Left renal cortex interstitium (tissue), 4 donors: ENCODE results near the gene MISP3. TPM values are rescaled to one million over a fixed set of nuclear protein-coding genes. Genes with fewer than 3 reads are reported as not detected.

Experiments used
- DNase-seq, 4 donors: peaks; one replicate each; pipeline ENCODE4 v3.0.0-alpha.2; 2013; ENCODE audit warnings: low read depth in 4 of 4, low spot score in 2 of 4, missing footprints in 1 of 4
- polyA plus RNA-seq, 4 donors: library from polyadenylated mRNA; unstranded; fragments of 120-200 nt; gene quantifications; one replicate each; pipeline ENCODE4 v1.2.1, GENCODE V29; 2013; ENCODE audit not compliant: insufficient read length in 4 of 4

MISP3 gene
- polyA plus RNA-seq, 4 donors = 6.2 to 10.1 (median 8.0) TPM

- DNase-seq = no peak
These were observed 19.6 kb upstream of the MISP3 start for GRCh38 chr19:14053032-14053431.

- no peak for DNase-seq
These were observed 19.1 kb upstream of the MISP3 start for GRCh38 chr19:14053500-14053899.

- no peak for DNase-seq
These were observed 18.5 kb upstream of the MISP3 start for GRCh38 chr19:14054099-14054498.

GRCh38 chr19:14054721-14055120, 17.9 kb upstream of the MISP3 start:
- no peak for DNase-seq

GRCh38 chr19:14055396-14055795, 17.2 kb upstream of the MISP3 start:
- DNase-seq = no peak

- no peak for DNase-seq
These were observed 16.4 kb upstream of the MISP3 start for GRCh38 chr19:14056069-14056666.

GRCh38 chr19:14056741-14057356, 15.7 kb upstream of the MISP3 start:
- no peak for DNase-seq

GRCh38 chr19:14058182-14059092, 14.1 kb upstream of the MISP3 start:
- DNase-seq = no peak

- DNase-seq = no peak
These were observed 13.5 kb upstream of the MISP3 start for GRCh38 chr19:14059093-14059480.

GRCh38 chr19:14059652-14060155, 12.9 kb upstream of the MISP3 start:
- no peak for DNase-seq

GRCh38 chr19:14061081-14061749, 11.4 kb upstream of the MISP3 start:
- DNase-seq = no peak

GRCh38 chr19:14061751-14062557, 10.6 kb upstream of the MISP3 start, which contains the start of gene PALM3:
TSS of gene PALM3 (minus strand) at chr19:14062076. CDS start at chr19:14061980, 96 bp downstream.
- DNase-seq = no peak

GRCh38 chr19:14062558-14062855, 10.1 kb upstream of the MISP3 start:
- no peak for DNase-seq

GRCh38 chr19:14063105-14063504, 9.5 kb upstream of the MISP3 start:
- no peak for DNase-seq

- no peak for DNase-seq
These were observed 6.5 kb upstream of the MISP3 start for GRCh38 chr19:14066134-14066533.

- no peak for DNase-seq
These were observed 2.1 kb upstream of the MISP3 start for GRCh38 chr19:14070268-14071050.

GRCh38 chr19:14073261-14073924, 807 bp downstream of the MISP3 start:
- no peak for DNase-seq

- no peak for DNase-seq
These were observed 1.6 kb downstream of the MISP3 start for GRCh38 chr19:14073925-14074838.
